H1 (cell line): Measurements from ENCODE around the gene WASL. TPM values are rescaled to one million over a fixed set of nuclear protein-coding genes. Genes with fewer than 3 reads are reported as not detected.
A peak's percentile ranks its signal among the peaks of the same experiment; 100 is the strongest.

ENCODE experiments used
- CTCF ChIA-PET: fragments of 300-600 bp; sonication (Branson Sonifier 250); formaldehyde crosslinking; loops from one replicate; lab custom pipeline; 2021; ENCODE audit not compliant: partially characterized antibody; lab: Charles Lee
- POLR2A ChIA-PET: fragments of 300-600 bp; sonication (Branson Sonifier 250); formaldehyde crosslinking; loops from one replicate; lab custom pipeline; 2021; ENCODE audit warnings: inconsistent platforms; ENCODE audit not compliant: partially characterized antibody; lab: Charles Lee
- DNase-seq, 2 experiments: peaks; one replicate each; pipeline versions ENCODE4 v3.0.0 to v3.0.0-alpha.2; 2010 to 2022; ENCODE audit warnings: low spot score in 2 of 2, low read depth in 1 of 2, mixed read lengths in 1 of 2
- FAIRE-seq: peaks from 2 replicates; lab custom pipeline; 2011; peaks lifted over from hg19 to GRCh38; lab: Jason Lieb, UNC
- H2AFZ ChIP-seq: 2 replicates; pipeline ENCODE4 v1.8.1; 2012; ENCODE audit warnings: low read length, inconsistent platforms
- H2AK5ac ChIP-seq: 2 replicates; pipeline ENCODE4 v1.6.1; 2013; ENCODE audit warnings: low read depth, low read length
- H2BK120ac ChIP-seq: replicated peaks from 2 replicates; pipeline ENCODE3; 2013; ENCODE audit warnings: low read depth, low read length, inconsistent platforms
- H2BK12ac ChIP-seq: 2 replicates; pipeline ENCODE4 v1.6.1; 2013; ENCODE audit warnings: low read depth, low read length
- H2BK15ac ChIP-seq: 2 replicates; pipeline ENCODE4 v1.6.1; 2013; ENCODE audit warnings: low read length
- H2BK20ac ChIP-seq: 2 replicates; pipeline ENCODE4 v1.6.1; 2013; ENCODE audit warnings: low read length
- H2BK5ac ChIP-seq: 2 replicates; pipeline ENCODE4 v1.6.1; 2013; ENCODE audit warnings: low read depth, low read length
- H3K14ac ChIP-seq: 2 replicates; pipeline ENCODE4 v1.6.1; 2013; ENCODE audit warnings: inconsistent platforms; ENCODE audit not compliant: insufficient read length
- H3K18ac ChIP-seq: 2 replicates; pipeline ENCODE4 v1.6.1; 2013; ENCODE audit warnings: low read length; ENCODE audit errors: extremely low read depth
- H3K23ac ChIP-seq: 2 replicates; pipeline ENCODE4 v1.6.1; 2013; ENCODE audit warnings: inconsistent platforms; ENCODE audit not compliant: insufficient read length
- H3K23me2 ChIP-seq: 2 replicates; pipeline ENCODE4 v1.6.1; 2013; ENCODE audit warnings: low read depth, low read length
- H3K27ac ChIP-seq: 2 replicates; pipeline ENCODE4 v1.6.1; 2011; ENCODE audit warnings: low read depth, low read length, inconsistent platforms
- H3K27me3 ChIP-seq, 4 experiments: replicated peaks in 1 of 4; 1 replicate in 1 of 4; 2 replicates in 3 of 4; pipeline versions ENCODE4 v1.6.1 to v1.8.1; 2011 to 2013; ENCODE audit warnings: low read length in 3 of 4, mild to moderate bottlenecking in 3 of 4, inconsistent platforms in 2 of 4, mixed read lengths in 2 of 4, moderate library complexity in 1 of 4; ENCODE audit not compliant: control insufficient read depth in 3 of 4, insufficient read depth in 3 of 4; ENCODE audit errors: extremely low read depth in 1 of 4
- H3K36me3 ChIP-seq, 4 experiments: 2 replicates each; pipeline versions ENCODE4 v1.6.1 to v1.8.1; 2011 to 2013; ENCODE audit warnings: mild to moderate bottlenecking in 4 of 4, low read length in 3 of 4, moderate library complexity in 2 of 4, control low read depth in 1 of 4, inconsistent platforms in 1 of 4; ENCODE audit not compliant: insufficient read depth in 4 of 4, control insufficient read depth in 2 of 4
- H3K4ac ChIP-seq: replicated peaks from 2 replicates; pipeline ENCODE3; 2013; ENCODE audit warnings: low read length, low read depth, mixed read lengths, inconsistent platforms; ENCODE audit not compliant: insufficient read length
- H3K4me1 ChIP-seq, 4 experiments: replicated peaks in 1 of 4; 1 replicate in 1 of 4; 2 replicates in 3 of 4; pipeline versions ENCODE4 v1.6.1 to v1.8.1; 2011 to 2013; ENCODE audit warnings: low read length in 3 of 4, inconsistent platforms in 2 of 4, mixed read lengths in 1 of 4; ENCODE audit not compliant: insufficient read depth in 4 of 4, control insufficient read depth in 3 of 4
- H3K4me2 ChIP-seq, 2 experiments: 2 replicates each; pipeline versions ENCODE4 v1.6.1 to v1.8.1; 2011 to 2013; ENCODE audit warnings: low read depth in 2 of 2, low read length in 2 of 2, control low read depth in 1 of 2, inconsistent platforms in 1 of 2, mild to moderate bottlenecking in 1 of 2; ENCODE audit not compliant: insufficient read depth in 1 of 2
- H3K4me3 ChIP-seq, 4 experiments: fragments of 200-600, 300-600 bp in 1 of 4; sonication (generic), shearing (Covaris generic), sonication (Bioruptor Twin) in 1 of 4; 2 replicates each; pipeline versions ENCODE4 v1.5.1 to v1.8.1; 2011 to 2016; ENCODE audit warnings: low read length in 4 of 4, low read depth in 3 of 4, control low read depth in 2 of 4, inconsistent platforms in 2 of 4, mild to moderate bottlenecking in 2 of 4, mixed read lengths in 1 of 4, moderate library complexity in 1 of 4; ENCODE audit not compliant: insufficient read depth in 2 of 4; ENCODE audit errors: extremely low read depth in 1 of 4
- H3K56ac ChIP-seq: replicated peaks from 2 replicates; pipeline ENCODE3; 2013; ENCODE audit warnings: low read depth, mild to moderate bottlenecking, mixed read lengths, low read length, inconsistent platforms; ENCODE audit not compliant: insufficient read length
- H3K79me1 ChIP-seq: 2 replicates; pipeline ENCODE4 v1.6.1; 2013; ENCODE audit warnings: low read depth, low read length, control low read depth
- H3K79me2 ChIP-seq, 2 experiments: 2 replicates each; pipeline versions ENCODE4 v1.6.1 to v1.8.1; 2012 to 2013; ENCODE audit warnings: low read length in 2 of 2, mild to moderate bottlenecking in 2 of 2, inconsistent platforms in 1 of 2; ENCODE audit not compliant: insufficient read depth in 2 of 2, control insufficient read depth in 1 of 2
- H3K9ac ChIP-seq, 4 experiments: replicated peaks in 1 of 4; 1 replicate in 1 of 4; 2 replicates in 3 of 4; pipeline versions ENCODE4 v1.6.1 to v1.8.1; 2011 to 2013; ENCODE audit warnings: low read depth in 3 of 4, low read length in 3 of 4, control low read depth in 2 of 4, mild to moderate bottlenecking in 2 of 4, moderate library complexity in 2 of 4, inconsistent platforms in 1 of 4; ENCODE audit errors: extremely low read depth in 1 of 4
- H3K9me3 ChIP-seq, 2 experiments: 2 replicates each; pipeline versions ENCODE4 v1.6.1 to v1.8.1; 2012 to 2013; ENCODE audit warnings: mild to moderate bottlenecking in 2 of 2, moderate library complexity in 2 of 2, control low read depth in 1 of 2, inconsistent platforms in 1 of 2, low read depth in 1 of 2, low read length in 1 of 2, mixed read lengths in 1 of 2; ENCODE audit not compliant: insufficient read depth in 2 of 2
- H4K20me1 ChIP-seq, 2 experiments: replicated peaks in 1 of 2; 2 replicates each; pipeline versions ENCODE3 to v1.8.1; 2011 to 2013; ENCODE audit warnings: inconsistent platforms in 2 of 2, low read length in 2 of 2, mild to moderate bottlenecking in 1 of 2; ENCODE audit not compliant: insufficient read depth in 2 of 2, control insufficient read depth in 1 of 2
- H4K5ac ChIP-seq: 2 replicates; pipeline ENCODE4 v1.6.1; 2013; ENCODE audit warnings: low read length, low read depth, mixed read lengths, inconsistent platforms; ENCODE audit not compliant: insufficient read length
- H4K8ac ChIP-seq: 2 replicates; pipeline ENCODE4 v1.8.0; 2013; ENCODE audit warnings: mild to moderate bottlenecking, moderate library complexity, low read length, inconsistent platforms; ENCODE audit not compliant: insufficient read depth; ENCODE audit errors: extremely low read depth
- H4K91ac ChIP-seq: replicated peaks from 2 replicates; pipeline ENCODE3; 2013; ENCODE audit warnings: low read length, mixed read lengths, inconsistent platforms; ENCODE audit not compliant: insufficient read length
- EZH2 ChIP-seq: fragments of 200-600 bp; sonication (generic); IDR thresholded peaks from 2 replicates; pipeline ENCODE4 v1.7.1; 2012; ENCODE audit warnings: low read depth, mild to moderate bottlenecking, moderate library complexity, low read length, inconsistent platforms; ENCODE audit not compliant: severe bottlenecking
- WGBS, 2 experiments: shearing (Covaris generic) in 1 of 2; methylation state at CpG; one replicate each; pipeline versions ENCODE4 v1.1.6 to v1.1.7; 2013 to 2015; ENCODE audit warnings: low lambda C conversion rate in 2 of 2, mixed read lengths in 2 of 2, inconsistent platforms in 1 of 2, low coverage in 1 of 2, missing lambda C conversion rate in 1 of 2; ENCODE audit not compliant: insufficient replicate concordance in 2 of 2, insufficient coverage in 1 of 2, insufficient read length in 1 of 2; ENCODE audit errors: extremely low coverage in 1 of 2, missing lambda C conversion rate in 1 of 2; 5-methylcytosine and 5-hydroxymethylcytosine counted together
- polyA plus RNA-seq, 7 experiments: library from polyadenylated mRNA; depleted of rRNA in 3 of 7; stranded (reverse) in 5 of 7; unstranded in 2 of 7; fragments of >200 nt in 5 of 7; fragments of 200-250 nt in 2 of 7; gene quantifications; 1 replicate in 5 of 7; 2 replicates in 1 of 7; 4 replicates in 1 of 7; pipeline versions ENCODE4 v1.2.1 to v1.2.3, GENCODE V29; 2011 to 2013; ENCODE audit warnings: missing spikeins in 2 of 7, mixed read lengths in 2 of 7
- total RNA-seq: library from RNA; stranded (reverse); fragmentation: NEBNext Ultra II Directional; extraction: Animal tissue kit (Norgen Biotek cat#: 25700); gene quantifications from 2 replicates; pipeline ENCODE4 v1.2.1, GENCODE V29; 2021

The WASL gene
- total and polyA plus RNA-seq, 2 of the 8 experiments (the other 6 are each of a cell fraction or from before 2014, with no cell fraction given) = 7.7 to 38.9 TPM

- no peak overlapping the region for H3K9ac ChIP-seq
- ChIA-PET POLR2A (interaction anchor here (0.7 to 1.2 kb wide), 2 partner anchors 34 to 156 kb away, joined by 3 read pairs; no protein-coding TSS in a partner anchor), CTCF (interaction anchor here (0.6 to 1.1 kb wide), 2 partner anchors 83 to 779 kb away, joined by 3 to 4 read pairs; no protein-coding TSS in a partner anchor)
- H4K91ac ChIP-seq = peak overlapping the region; percentile 44
- H3K4me2 ChIP-seq = no peak overlapping the region
- no peak overlapping the region for H3K56ac ChIP-seq
- H3K23ac ChIP-seq = no peak overlapping the region
- no peaks in the 10 kb centered on the region for H4K20me1 ChIP-seq
- no peak overlapping the region for H3K4me3 ChIP-seq
- no peak overlapping the region for H3K4ac ChIP-seq
- H3K79me2 ChIP-seq = no peaks in the 10 kb centered on the region
- H3K23me2 ChIP-seq = no peaks in the 10 kb centered on the region
- 91% methylated on average over 2 of the region's 2 CpGs; no CpG with 5 or more reads in 1 of the 2 experiments for WGBS, 2 experiments
- no peak overlapping the region for H2AFZ ChIP-seq
- no peaks in the 10 kb centered on the region for H3K79me1 ChIP-seq
- H3K36me3 ChIP-seq = no peaks in the 10 kb centered on the region
- no peaks in the 10 kb centered on the region for H3K9me3 ChIP-seq
- TF ChIP-seq EZH2 = no peak
- TF ChIP-seq, all 59 proteins: peak for 0
- Histone ChIP-seq H3K18ac (no peak overlapping the region), H3K4me1 (peaks cover 0 to 12% (median 0%) of the 10 kb centered on the region in 4 experiments; a peak in 1 of 7 replicates), H3K14ac (no peak overlapping the region), H4K5ac (peak overlapping the region; percentile 76), H2BK120ac (no peak overlapping the region), H2BK12ac (peak overlapping the region; percentile 82; the same call in 1 of the 2 replicates), H2BK20ac (peak overlapping the region; percentile 13; the same call in 1 of the 2 replicates), H2BK15ac (no peak overlapping the region), H2BK5ac (peak overlapping the region; percentile 74; the same call in 1 of the 2 replicates), H3K27ac (no peak overlapping the region), H3K27me3 (no peaks in the 10 kb centered on the region), H2AK5ac (no peak overlapping the region), H4K8ac (no peak overlapping the region; the same call in 1 of the 2 replicates)
- FAIRE-seq (no peak), DNase-seq (no peak)
Measured at GRCh38 chr7:123782071-123782798, 33.4 kb upstream of the WASL start.
